H9 (cell line): Measurements from ENCODE around the gene TRIM32. TPM values are rescaled to one million over a fixed set of nuclear protein-coding genes. Genes with fewer than 3 reads are reported as not detected.

ENCODE experiments used
- DNase-seq: peaks from one replicate; pipeline ENCODE4 v3.0.0-alpha.2; 2017
- H2AFZ ChIP-seq: one replicate; pipeline ENCODE4 v1.6.1; 2013; ENCODE audit warnings: mild to moderate bottlenecking, low read length, control low read depth, moderate library complexity
- H2AK5ac ChIP-seq: 2 replicates; pipeline ENCODE4 v1.6.1; 2013; ENCODE audit warnings: low read length, control low read depth, mixed read lengths; ENCODE audit not compliant: insufficient read length
- H2BK120ac ChIP-seq: one replicate; pipeline ENCODE4 v1.6.1; 2013; ENCODE audit warnings: low read depth, mild to moderate bottlenecking, low read length, control low read depth, inconsistent platforms; ENCODE audit not compliant: poor library complexity, severe bottlenecking
- H2BK12ac ChIP-seq: 2 replicates; pipeline ENCODE4 v1.6.1; 2013; ENCODE audit warnings: low read length, control low read depth, mixed read lengths, low read depth; ENCODE audit not compliant: insufficient read length
- H2BK15ac ChIP-seq: 2 replicates; pipeline ENCODE4 v1.6.1; 2013; ENCODE audit warnings: low read depth, low read length, control low read depth
- H2BK20ac ChIP-seq: one replicate; pipeline ENCODE4 v1.6.1; 2013; ENCODE audit warnings: low read depth, mild to moderate bottlenecking, low read length, control low read depth, inconsistent platforms; ENCODE audit not compliant: poor library complexity, severe bottlenecking
- H2BK5ac ChIP-seq: 2 replicates; pipeline ENCODE4 v1.6.1; 2013; ENCODE audit warnings: low read length, control low read depth, mixed read lengths; ENCODE audit not compliant: insufficient read length
- H3K14ac ChIP-seq: 2 replicates; pipeline ENCODE4 v1.6.1; 2013; ENCODE audit warnings: low read length, control low read depth; ENCODE audit not compliant: insufficient read depth
- H3K18ac ChIP-seq: 2 replicates; pipeline ENCODE4 v1.6.1; 2013; ENCODE audit warnings: low read depth, mild to moderate bottlenecking, mixed read lengths, low read length, control low read depth; ENCODE audit not compliant: insufficient read length
- H3K23ac ChIP-seq: 2 replicates; pipeline ENCODE4 v1.6.1; 2013; ENCODE audit warnings: low read length, control low read depth, mixed read lengths, low read depth; ENCODE audit not compliant: insufficient read length
- H3K23me2 ChIP-seq: 2 replicates; pipeline ENCODE4 v1.6.1; 2013; ENCODE audit warnings: low read depth, mild to moderate bottlenecking, mixed read lengths, low read length, control low read depth; ENCODE audit not compliant: insufficient read length, poor library complexity, severe bottlenecking
- H3K27ac ChIP-seq: 2 replicates; pipeline ENCODE4 v1.5.1; 2013; ENCODE audit warnings: low read length, control low read depth, mixed read lengths, low read depth; ENCODE audit not compliant: insufficient read length
- H3K27me3 ChIP-seq: 2 replicates; pipeline ENCODE4 v1.6.1; 2013; ENCODE audit warnings: low read length, control low read depth, inconsistent platforms; ENCODE audit not compliant: insufficient read depth
- H3K4ac ChIP-seq: 2 replicates; pipeline ENCODE4 v1.6.1; 2013; ENCODE audit warnings: low read depth, mild to moderate bottlenecking, control low read depth, inconsistent platforms, low read length, moderate library complexity
- H3K4me1 ChIP-seq: 2 replicates; pipeline ENCODE4 v1.6.1; 2013; ENCODE audit warnings: low read length, control low read depth, inconsistent platforms; ENCODE audit not compliant: insufficient read depth
- H3K4me2 ChIP-seq: 2 replicates; pipeline ENCODE4 v1.6.1; 2013; ENCODE audit warnings: low read length, control low read depth, mixed read lengths; ENCODE audit not compliant: insufficient read length, insufficient read depth
- H3K56ac ChIP-seq: 2 replicates; pipeline ENCODE4 v1.6.1; 2013; ENCODE audit warnings: low read depth, mild to moderate bottlenecking, mixed read lengths, low read length, control low read depth; ENCODE audit not compliant: insufficient read length
- H3K79me1 ChIP-seq: 2 replicates; pipeline ENCODE4 v1.6.1; 2013; ENCODE audit warnings: low read depth, mild to moderate bottlenecking, moderate library complexity, low read length, control low read depth, inconsistent platforms; ENCODE audit not compliant: insufficient read depth, poor library complexity, severe bottlenecking
- H3K79me2 ChIP-seq: 2 replicates; pipeline ENCODE4 v1.6.1; 2013; ENCODE audit warnings: low read length, control low read depth, inconsistent platforms; ENCODE audit not compliant: insufficient read depth
- H3K9ac ChIP-seq: 2 replicates; pipeline ENCODE4 v1.6.1; 2013; ENCODE audit warnings: low read length, control low read depth, mixed read lengths; ENCODE audit not compliant: insufficient read length; ENCODE audit errors: extremely low read depth
- H3K9me3 ChIP-seq: one replicate; pipeline ENCODE4 v1.6.1; 2013; ENCODE audit warnings: low read depth, low read length, inconsistent platforms; ENCODE audit not compliant: control insufficient read depth
- H3T11ph ChIP-seq: one replicate; pipeline ENCODE4 v1.6.1; 2013; ENCODE audit warnings: mild to moderate bottlenecking, low read length, control low read depth, inconsistent platforms
- H4K20me1 ChIP-seq: one replicate; pipeline ENCODE4 v1.6.1; 2013; ENCODE audit not compliant: control insufficient read depth, insufficient read length, insufficient read depth
- H4K5ac ChIP-seq: 2 replicates; pipeline ENCODE4 v1.6.1; 2013; ENCODE audit warnings: low read depth, mild to moderate bottlenecking, mixed read lengths, low read length, control low read depth; ENCODE audit not compliant: insufficient read length
- H4K8ac ChIP-seq: replicated peaks from 2 replicates; pipeline ENCODE4 v1.6.1; 2013; ENCODE audit warnings: low read length, control low read depth, mixed read lengths, low read depth; ENCODE audit not compliant: insufficient read length
- H4K91ac ChIP-seq: 2 replicates; pipeline ENCODE4 v1.6.1; 2013; ENCODE audit warnings: low read depth, mild to moderate bottlenecking, moderate library complexity, mixed read lengths, low read length, control low read depth; ENCODE audit not compliant: insufficient read length
- H3K27ac Mint-ChIP-seq, 3 experiments: 2 replicates in 2 of 3; 3 replicates in 1 of 3; pipeline ENCODE4 v1.8.0; 2020 to 2021; ENCODE audit warnings: mixed read lengths in 3 of 3, mild to moderate bottlenecking in 1 of 3, moderate library complexity in 1 of 3
- H3K27me3 Mint-ChIP-seq: 2 replicates; pipeline ENCODE4 v1.8.0; 2021; ENCODE audit warnings: low read depth, mild to moderate bottlenecking, moderate library complexity, mixed read lengths
- H3K36me3 Mint-ChIP-seq, 3 experiments: 2 replicates in 2 of 3; 3 replicates in 1 of 3; pipeline ENCODE4 v1.8.0; 2020 to 2021; ENCODE audit warnings: low read depth in 3 of 3, mixed read lengths in 3 of 3; ENCODE audit not compliant: insufficient read depth in 1 of 3
- H3K4me1 Mint-ChIP-seq, 2 experiments: 2 replicates each; pipeline ENCODE4 v1.8.0; 2020; ENCODE audit warnings: mixed read lengths in 2 of 2
- H3K4me3 Mint-ChIP-seq, 2 experiments: 2 replicates in 1 of 2; 3 replicates in 1 of 2; pipeline ENCODE4 v1.8.0; 2020 to 2021; ENCODE audit warnings: mild to moderate bottlenecking in 2 of 2, mixed read lengths in 2 of 2, moderate library complexity in 1 of 2
- H3K9me3 Mint-ChIP-seq, 2 experiments: 2 replicates in 1 of 2; 3 replicates in 1 of 2; pipeline ENCODE4 v1.8.0; 2020; ENCODE audit warnings: mild to moderate bottlenecking in 2 of 2, mixed read lengths in 2 of 2, moderate library complexity in 1 of 2
- WGBS: extraction: QIAGEN DNeasy Blood & Tissue Kit; methylation state at CpG from one replicate; pipeline ENCODE4 v1.1.7; 2013; ENCODE audit warnings: missing lambda C conversion rate, low lambda C conversion rate, mixed read lengths; ENCODE audit not compliant: insufficient read length; ENCODE audit errors: extremely low coverage; 5-methylcytosine and 5-hydroxymethylcytosine counted together
- total RNA-seq: library from RNA; stranded (reverse); gene quantifications from 2 replicates; pipeline ENCODE4 v1.2.1, GENCODE V29; 2021
- TF ChIP-seq, protein P1 (sequence below): fragments of 200-600 bp; sonication (generic); conservative IDR thresholded peaks from 3 replicates; pipeline ENCODE4 v1.8.0; 2021; ENCODE audit warnings: antibody characterized with exemption, mild to moderate bottlenecking

The TRIM32 gene
- total RNA-seq, 1 experiment from 2014 or later: 12.9 TPM

DNA sequence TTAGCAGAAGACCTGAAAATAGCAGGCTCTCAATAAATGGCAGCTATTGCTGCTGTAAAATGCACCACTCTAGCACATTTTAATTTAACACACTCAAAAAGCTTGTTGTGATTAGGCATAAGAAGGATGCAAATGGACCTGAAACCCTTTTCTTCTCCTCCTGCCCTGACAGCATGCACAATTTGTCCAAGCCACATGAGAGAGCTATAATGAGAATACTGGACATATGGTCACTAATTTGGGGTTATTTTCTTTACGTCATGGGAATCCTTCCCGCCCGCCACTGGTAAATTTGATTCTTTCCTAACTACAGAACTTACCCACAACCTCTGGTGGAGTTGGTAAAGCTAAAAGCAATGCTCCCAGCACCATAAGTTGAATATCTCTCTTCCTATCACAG lies 62.1 kb downstream of the TRIM32 start:
- H3K56ac ChIP-seq: no peak overlapping the region
- H2BK12ac ChIP-seq: no peak overlapping the region
- H3K4ac ChIP-seq: no peak overlapping the region
- Mint-ChIP-seq H3K4me3 (no peak overlapping the region), H3K36me3 (no peaks in the 10 kb centered on the region), H3K9me3 (no peaks in the 10 kb centered on the region), H3K27me3 (no peaks in the 10 kb centered on the region), H3K4me1 (peaks cover 14 to 16% of the 10 kb centered on the region in 2 experiments), H3K27ac (no peak overlapping the region)
- no peaks in the 10 kb centered on the region for H3K79me1 ChIP-seq
- H3K4me2 ChIP-seq: no peak overlapping the region
- no peak overlapping the region for H2BK20ac ChIP-seq
- WGBS: no CpG with 5 or more reads among the region's 3 CpGs
- H2BK15ac ChIP-seq: no peak overlapping the region
- no peak overlapping the region for H3K27ac ChIP-seq
- no peak overlapping the region for H4K91ac ChIP-seq
- no peaks in the 10 kb centered on the region for H4K20me1 ChIP-seq
- no peak overlapping the region for H2BK120ac ChIP-seq
- no peak overlapping the region for H2AK5ac ChIP-seq
- TF ChIP-seq, protein P1, sequence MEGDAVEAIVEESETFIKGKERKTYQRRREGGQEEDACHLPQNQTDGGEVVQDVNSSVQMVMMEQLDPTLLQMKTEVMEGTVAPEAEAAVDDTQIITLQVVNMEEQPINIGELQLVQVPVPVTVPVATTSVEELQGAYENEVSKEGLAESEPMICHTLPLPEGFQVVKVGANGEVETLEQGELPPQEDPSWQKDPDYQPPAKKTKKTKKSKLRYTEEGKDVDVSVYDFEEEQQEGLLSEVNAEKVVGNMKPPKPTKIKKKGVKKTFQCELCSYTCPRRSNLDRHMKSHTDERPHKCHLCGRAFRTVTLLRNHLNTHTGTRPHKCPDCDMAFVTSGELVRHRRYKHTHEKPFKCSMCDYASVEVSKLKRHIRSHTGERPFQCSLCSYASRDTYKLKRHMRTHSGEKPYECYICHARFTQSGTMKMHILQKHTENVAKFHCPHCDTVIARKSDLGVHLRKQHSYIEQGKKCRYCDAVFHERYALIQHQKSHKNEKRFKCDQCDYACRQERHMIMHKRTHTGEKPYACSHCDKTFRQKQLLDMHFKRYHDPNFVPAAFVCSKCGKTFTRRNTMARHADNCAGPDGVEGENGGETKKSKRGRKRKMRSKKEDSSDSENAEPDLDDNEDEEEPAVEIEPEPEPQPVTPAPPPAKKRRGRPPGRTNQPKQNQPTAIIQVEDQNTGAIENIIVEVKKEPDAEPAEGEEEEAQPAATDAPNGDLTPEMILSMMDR: no peak
- no peaks in the 10 kb centered on the region for H3K23me2 ChIP-seq
- no peaks in the 10 kb centered on the region; the same call in 1 of the 2 replicates for H3K4me1 ChIP-seq
- H4K5ac ChIP-seq: no peak overlapping the region
- H3K9ac ChIP-seq: no peak overlapping the region
- H4K8ac ChIP-seq: no peak overlapping the region
- no peak overlapping the region for H3K18ac ChIP-seq
- H3K14ac ChIP-seq: no peak overlapping the region
- H2AFZ ChIP-seq: no peak overlapping the region
- no peak overlapping the region for H3K23ac ChIP-seq
- H3T11ph ChIP-seq: no peak overlapping the region
- H3K27me3 ChIP-seq: no peaks in the 10 kb centered on the region
- no peak overlapping the region for H2BK5ac ChIP-seq
- no peaks in the 10 kb centered on the region for H3K9me3 ChIP-seq
- DNase-seq: no peak
- H3K79me2 ChIP-seq: no peaks in the 10 kb centered on the region
